Measurements from ENCODE around the gene MICA. TPM values are rescaled to one million over a fixed set of nuclear protein-coding genes. Genes with fewer than 3 reads are reported as not detected.

MICA gene
- total RNA-seq, 1 experiment from 2014 or later, result 41.2 TPM

DNA sequence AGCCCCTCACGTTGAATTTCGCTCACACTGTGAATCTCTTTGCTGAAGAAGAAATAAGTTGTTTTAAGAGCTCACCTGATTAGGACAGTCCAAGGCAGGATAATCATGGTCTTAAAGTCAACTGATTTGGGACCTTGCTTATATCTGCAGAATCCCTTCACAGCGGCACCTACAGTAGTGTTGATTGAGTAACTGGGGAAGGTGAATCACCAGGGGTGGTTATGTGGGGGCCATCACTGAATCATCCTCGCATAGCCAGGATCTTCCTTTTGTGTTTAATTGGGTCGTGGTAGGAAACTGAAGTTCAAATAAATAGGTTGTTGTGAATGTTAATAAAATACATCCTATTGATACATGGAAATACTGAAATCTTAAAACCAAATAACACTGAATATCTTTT lies 20.2 kb upstream of the MICA start:
- TF ChIP-seq EZH2 (IDR thresholded peaks at IDR 0.05; ENCODE audit: borderline replicate concordance, low read depth, low read length, poor library complexity, severe bottlenecking), result no peak
- TF ChIP-seq, protein P1, sequence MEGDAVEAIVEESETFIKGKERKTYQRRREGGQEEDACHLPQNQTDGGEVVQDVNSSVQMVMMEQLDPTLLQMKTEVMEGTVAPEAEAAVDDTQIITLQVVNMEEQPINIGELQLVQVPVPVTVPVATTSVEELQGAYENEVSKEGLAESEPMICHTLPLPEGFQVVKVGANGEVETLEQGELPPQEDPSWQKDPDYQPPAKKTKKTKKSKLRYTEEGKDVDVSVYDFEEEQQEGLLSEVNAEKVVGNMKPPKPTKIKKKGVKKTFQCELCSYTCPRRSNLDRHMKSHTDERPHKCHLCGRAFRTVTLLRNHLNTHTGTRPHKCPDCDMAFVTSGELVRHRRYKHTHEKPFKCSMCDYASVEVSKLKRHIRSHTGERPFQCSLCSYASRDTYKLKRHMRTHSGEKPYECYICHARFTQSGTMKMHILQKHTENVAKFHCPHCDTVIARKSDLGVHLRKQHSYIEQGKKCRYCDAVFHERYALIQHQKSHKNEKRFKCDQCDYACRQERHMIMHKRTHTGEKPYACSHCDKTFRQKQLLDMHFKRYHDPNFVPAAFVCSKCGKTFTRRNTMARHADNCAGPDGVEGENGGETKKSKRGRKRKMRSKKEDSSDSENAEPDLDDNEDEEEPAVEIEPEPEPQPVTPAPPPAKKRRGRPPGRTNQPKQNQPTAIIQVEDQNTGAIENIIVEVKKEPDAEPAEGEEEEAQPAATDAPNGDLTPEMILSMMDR (conservative IDR thresholded peaks at IDR 0.05; ENCODE audit: low read depth, low read length), result no peak
- intact Hi-C loops (cut with micrococcal nuclease; ENCODE audit: unreplicated experiment), result no loop called here

DNA sequence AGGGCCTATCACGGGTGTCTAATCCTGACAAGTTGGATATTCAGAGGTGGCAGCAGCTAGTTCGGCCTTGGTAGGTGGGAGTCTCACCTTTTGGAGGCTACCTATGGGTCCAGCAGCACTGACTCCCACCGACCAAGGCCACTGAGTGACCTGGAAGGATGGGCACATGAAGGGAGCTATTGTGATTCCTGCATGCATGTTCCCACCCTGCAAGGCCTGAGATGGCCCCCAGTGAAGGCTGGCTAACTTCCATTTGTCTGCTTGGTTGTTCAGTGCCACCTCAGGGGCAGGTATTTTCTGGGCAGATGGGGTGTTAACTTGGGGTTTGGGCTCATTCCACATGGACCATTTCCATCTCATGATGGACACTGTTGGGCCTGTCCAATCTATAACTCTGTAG lies 18.4 kb upstream of the MICA start:
- ChIA-PET POLR2A (ENCODE audit: low non-redundant PET) (no interaction called here), CTCF (no interaction called here)
- BruUV-seq (replicated peaks), result no TSS peak
- DNase-seq (ENCODE audit: low spot score), result no peak
- intact Hi-C loops (cut with micrococcal nuclease; ENCODE audit: unreplicated experiment), result no loop called here
- H3K4me3 ChIP-seq (ENCODE audit: low read depth, low read length, poor library complexity, severe bottlenecking), result no peak overlapping the region
- no peak for TF ChIP-seq EZH2 (IDR thresholded peaks at IDR 0.05; ENCODE audit: borderline replicate concordance, low read depth, low read length, poor library complexity, severe bottlenecking)
- TF ChIP-seq, protein P1 (conservative IDR thresholded peaks at IDR 0.05; ENCODE audit: low read depth, low read length), result no peak
- no peak overlapping the region for H3K27ac ChIP-seq (ENCODE audit: low read depth, low read length, poor library complexity, severe bottlenecking)
- no peaks in the 10 kb centered on the region for H3K9me3 ChIP-seq (ENCODE audit: low read depth, low read length, poor library complexity, severe bottlenecking)
- H3K4me1 ChIP-seq (ENCODE audit: insufficient read depth, low read length, poor library complexity, severe bottlenecking), result no peaks in the 10 kb centered on the region
- H3K27me3 ChIP-seq (replicated peaks; ENCODE audit: insufficient read depth, low read depth, low read length, poor library complexity), result peaks cover 7% of the 10 kb centered on the region
- H3K36me3 ChIP-seq (ENCODE audit: insufficient read depth, low read length, poor library complexity, severe bottlenecking), result no peaks in the 10 kb centered on the region

More for the DNA sequence above, 20.2 kb upstream of the MICA start:
- Histone ChIP-seq H3K4me3 (ENCODE audit: low read depth, low read length, poor library complexity, severe bottlenecking) (no peak overlapping the region), H3K9me3 (ENCODE audit: low read depth, low read length, poor library complexity, severe bottlenecking) (no peaks in the 10 kb centered on the region), H3K27me3 (replicated peaks; ENCODE audit: insufficient read depth, low read depth, low read length, poor library complexity) (peaks cover 22% of the 10 kb centered on the region), H3K27ac (ENCODE audit: low read depth, low read length, poor library complexity, severe bottlenecking) (no peak overlapping the region), H3K36me3 (ENCODE audit: insufficient read depth, low read length, poor library complexity, severe bottlenecking) (no peaks in the 10 kb centered on the region), H3K4me1 (ENCODE audit: insufficient read depth, low read length, poor library complexity, severe bottlenecking) (no peaks in the 10 kb centered on the region)
- CTCF ChIA-PET, result no interaction called here
- POLR2A ChIA-PET (ENCODE audit: low non-redundant PET), result interaction anchor here (0.6 kb wide), 1 partner anchor 202 kb away, joined by 4 read pairs; no protein-coding TSS in a partner anchor
- no TSS peak for BruUV-seq (replicated peaks)
- no peak for DNase-seq (ENCODE audit: low spot score)

DNA sequence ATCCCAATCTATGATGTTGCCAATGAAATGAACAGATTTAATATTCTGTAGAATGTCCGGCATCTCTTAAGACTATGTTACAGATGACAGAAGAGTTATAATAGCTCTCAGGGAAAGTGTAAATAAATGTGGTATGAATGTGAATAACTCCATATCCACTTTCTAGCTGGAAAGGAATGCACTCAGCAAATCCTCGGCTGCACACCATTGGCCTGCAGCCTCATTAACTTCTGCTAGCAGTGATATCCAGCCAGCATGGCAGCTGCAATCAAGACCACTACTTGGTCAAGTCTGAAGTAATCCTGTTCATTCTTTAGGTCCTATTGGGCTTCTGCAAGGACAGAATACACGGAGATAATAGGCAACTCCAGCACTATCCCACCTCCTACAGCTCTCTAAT lies 17.3 kb upstream of the MICA start:
- no TSS peak for BruUV-seq (replicated peaks)
- Histone ChIP-seq H3K36me3 (ENCODE audit: insufficient read depth, low read length, poor library complexity, severe bottlenecking) (no peaks in the 10 kb centered on the region), H3K9me3 (ENCODE audit: low read depth, low read length, poor library complexity, severe bottlenecking) (no peaks in the 10 kb centered on the region), H3K4me3 (ENCODE audit: low read depth, low read length, poor library complexity, severe bottlenecking) (no peak overlapping the region), H3K4me1 (ENCODE audit: insufficient read depth, low read length, poor library complexity, severe bottlenecking) (no peaks in the 10 kb centered on the region), H3K27ac (ENCODE audit: low read depth, low read length, poor library complexity, severe bottlenecking) (no peak overlapping the region), H3K27me3 (replicated peaks; ENCODE audit: insufficient read depth, low read depth, low read length, poor library complexity) (no peaks in the 10 kb centered on the region)
- ChIA-PET CTCF (no interaction called here), POLR2A (ENCODE audit: low non-redundant PET) (no interaction called here)
- intact Hi-C loops (cut with micrococcal nuclease; ENCODE audit: unreplicated experiment), result no loop called here
- TF ChIP-seq, protein P1 (conservative IDR thresholded peaks at IDR 0.05; ENCODE audit: low read depth, low read length), result no peak
- TF ChIP-seq EZH2 (IDR thresholded peaks at IDR 0.05; ENCODE audit: borderline replicate concordance, low read depth, low read length, poor library complexity, severe bottlenecking), result no peak
- no peak for DNase-seq (ENCODE audit: low spot score)

Data from A673 (cell line).